Trophoblast cell (in vitro differentiated cells and primary cell): Measurements from ENCODE around the gene SRBD1.

Source experiments
- DNase-seq, 2 donors: peaks; one replicate each; pipeline ENCODE4 v3.0.0-alpha.2; 2016
- H2AFZ ChIP-seq: 2 replicates; pipeline ENCODE4 v1.6.1; 2013; ENCODE audit warnings: low read length, moderate library complexity, mild to moderate bottlenecking; ENCODE audit not compliant: insufficient read depth, poor library complexity
- H2AK5ac ChIP-seq: 2 replicates; pipeline ENCODE4 v1.6.1; 2013; ENCODE audit warnings: mild to moderate bottlenecking, low read length
- H2BK120ac ChIP-seq: 2 replicates; pipeline ENCODE4 v1.6.1; 2013; ENCODE audit warnings: low read length, mild to moderate bottlenecking, moderate library complexity; ENCODE audit not compliant: insufficient read depth, poor library complexity
- H2BK12ac ChIP-seq: 2 replicates; pipeline ENCODE4 v1.6.1; 2013; ENCODE audit warnings: mild to moderate bottlenecking, low read length, moderate library complexity
- H2BK5ac ChIP-seq: 2 replicates; pipeline ENCODE4 v1.6.1; 2013; ENCODE audit warnings: low read length, low read depth, moderate library complexity, mild to moderate bottlenecking; ENCODE audit not compliant: poor library complexity
- H3K14ac ChIP-seq: 2 replicates; pipeline ENCODE4 v1.6.1; 2013; ENCODE audit warnings: mild to moderate bottlenecking, low read length
- H3K18ac ChIP-seq: 2 replicates; pipeline ENCODE4 v1.6.1; 2013; ENCODE audit warnings: mild to moderate bottlenecking, low read length
- H3K23ac ChIP-seq: 2 replicates; pipeline ENCODE4 v1.6.1; 2013; ENCODE audit warnings: low read length
- H3K27ac ChIP-seq: 2 replicates; pipeline ENCODE4 v1.5.1; 2013; ENCODE audit warnings: low read depth, mild to moderate bottlenecking, inconsistent platforms, low read length, moderate library complexity
- H3K27me3 ChIP-seq: 2 replicates; pipeline ENCODE4 v1.6.1; 2013; ENCODE audit warnings: inconsistent platforms, mild to moderate bottlenecking, low read length, moderate library complexity; ENCODE audit not compliant: insufficient read depth
- H3K36me3 ChIP-seq, 2 experiments: 1 replicate in 1 of 2; 2 replicates in 1 of 2; pipeline ENCODE4 v1.6.1; 2013; ENCODE audit warnings: low read length in 2 of 2, mild to moderate bottlenecking in 2 of 2, moderate library complexity in 1 of 2; ENCODE audit not compliant: insufficient read depth in 2 of 2, control insufficient read depth in 1 of 2
- H3K4ac ChIP-seq: 2 replicates; pipeline ENCODE4 v1.6.1; 2013; ENCODE audit warnings: low read depth, mild to moderate bottlenecking, low read length, moderate library complexity
- H3K4me1 ChIP-seq, 2 experiments: 1 replicate in 1 of 2; 2 replicates in 1 of 2; pipeline ENCODE4 v1.6.1; 2013; ENCODE audit warnings: low read length in 2 of 2, mild to moderate bottlenecking in 2 of 2, moderate library complexity in 1 of 2; ENCODE audit not compliant: insufficient read depth in 2 of 2, control insufficient read depth in 1 of 2
- H3K4me2 ChIP-seq: 2 replicates; pipeline ENCODE4 v1.6.1; 2013; ENCODE audit warnings: inconsistent platforms, mild to moderate bottlenecking, low read length, moderate library complexity
- H3K4me3 ChIP-seq: 2 replicates; pipeline ENCODE4 v1.5.1; 2013; ENCODE audit warnings: mild to moderate bottlenecking, low read depth, low read length, inconsistent platforms
- H3K79me1 ChIP-seq: one replicate; pipeline ENCODE4 v1.6.1; 2013; ENCODE audit warnings: low read length
- H3K79me2 ChIP-seq: 2 replicates; pipeline ENCODE4 v1.6.1; 2013; ENCODE audit warnings: low read length, mild to moderate bottlenecking; ENCODE audit not compliant: control insufficient read depth, insufficient read depth, poor library complexity
- H3K9ac ChIP-seq: 2 replicates; pipeline ENCODE4 v1.6.1; 2013; ENCODE audit warnings: mild to moderate bottlenecking, low read length
- H3K9me3 ChIP-seq: 2 replicates; pipeline ENCODE4 v1.6.1; 2013; ENCODE audit warnings: low read depth, mild to moderate bottlenecking, control low read depth, inconsistent platforms, low read length; ENCODE audit not compliant: insufficient read depth
- H4K12ac ChIP-seq: 2 replicates; pipeline ENCODE4 v1.6.1; 2013; ENCODE audit warnings: low read depth, mild to moderate bottlenecking, low read length, moderate library complexity
- H4K8ac ChIP-seq: 2 replicates; pipeline ENCODE4 v1.6.1; 2013; ENCODE audit warnings: low read depth, mild to moderate bottlenecking, low read length, moderate library complexity
- H4K91ac ChIP-seq: one replicate; pipeline ENCODE4 v1.6.1; 2013; ENCODE audit warnings: low read depth, mild to moderate bottlenecking, low read length, moderate library complexity
- WGBS: extraction: QIAGEN DNeasy Blood & Tissue Kit; methylation state at CpG from one replicate; pipeline ENCODE4 v1.1.7; 2013; ENCODE audit warnings: missing lambda C conversion rate; ENCODE audit not compliant: insufficient read length, insufficient coverage; ENCODE audit errors: extremely low coverage; 5-methylcytosine and 5-hydroxymethylcytosine counted together

Gene SRBD1

GRCh38 chr2:45533771-45534170 lies 77.3 kb downstream of the SRBD1 start:
- H3K4me2 ChIP-seq = no peak overlapping the region
- DNase-seq = no peak
- no peak overlapping the region for H3K14ac ChIP-seq
- no peak overlapping the region for H2AFZ ChIP-seq
- no peak overlapping the region for H2BK120ac ChIP-seq
- H3K4me1 ChIP-seq = no peaks in the 10 kb centered on the region
- no peak overlapping the region for H4K12ac ChIP-seq
- WGBS = no CpG with 5 or more reads among the region's 1 CpG
- H3K36me3 ChIP-seq = peaks cover 0 to 2% of the 10 kb centered on the region in 2 experiments
- no peak overlapping the region for H3K18ac ChIP-seq
- no peak overlapping the region for H2BK5ac ChIP-seq
- H4K91ac ChIP-seq = no peak overlapping the region
- H3K79me2 ChIP-seq = no peaks in the 10 kb centered on the region
- no peak overlapping the region for H3K27ac ChIP-seq
- H3K9ac ChIP-seq = no peak overlapping the region
- no peaks in the 10 kb centered on the region for H3K79me1 ChIP-seq
- H3K27me3 ChIP-seq = no peaks in the 10 kb centered on the region
- H3K23ac ChIP-seq = no peak overlapping the region
- H3K4me3 ChIP-seq = no peak overlapping the region
- H4K8ac ChIP-seq = no peak overlapping the region
- H3K9me3 ChIP-seq = no peaks in the 10 kb centered on the region
- no peak overlapping the region for H2AK5ac ChIP-seq
- no peak overlapping the region for H2BK12ac ChIP-seq
- H3K4ac ChIP-seq = no peak overlapping the region

- H3K4ac ChIP-seq = no peak overlapping the region
- no CpG with 5 or more reads among the region's 3 CpGs for WGBS
- no peaks in the 10 kb centered on the region for H3K36me3 ChIP-seq
- H2BK5ac ChIP-seq = no peak overlapping the region
- no peak overlapping the region for H2BK12ac ChIP-seq
- H4K12ac ChIP-seq = no peak overlapping the region
- no peak overlapping the region for H3K4me3 ChIP-seq
- no peak overlapping the region for H3K4me2 ChIP-seq
- H3K18ac ChIP-seq = no peak overlapping the region
- H3K14ac ChIP-seq = no peak overlapping the region
- H2AK5ac ChIP-seq = no peak overlapping the region
- H3K79me2 ChIP-seq = no peaks in the 10 kb centered on the region
- H4K91ac ChIP-seq = no peak overlapping the region
- H3K4me1 ChIP-seq = no peaks in the 10 kb centered on the region
- H3K9me3 ChIP-seq = no peaks in the 10 kb centered on the region
- no peaks in the 10 kb centered on the region for H3K79me1 ChIP-seq
- H3K27ac ChIP-seq = no peak overlapping the region
- H4K8ac ChIP-seq = no peak overlapping the region
- no peak overlapping the region for H2AFZ ChIP-seq
- H2BK120ac ChIP-seq = no peak overlapping the region
- H3K27me3 ChIP-seq = no peaks in the 10 kb centered on the region
- no peak overlapping the region for H3K23ac ChIP-seq
- H3K9ac ChIP-seq = no peak overlapping the region
- DNase-seq = no peak
Observed at GRCh38 chr2:45532181-45532580, 78.9 kb downstream of the SRBD1 start.

- no peak for DNase-seq
- Histone ChIP-seq H3K79me2 (no peaks in the 10 kb centered on the region), H3K4me3 (no peak overlapping the region), H4K12ac (no peak overlapping the region), H3K9me3 (no peaks in the 10 kb centered on the region), H3K4me2 (no peak overlapping the region), H2AK5ac (no peak overlapping the region), H2AFZ (no peak overlapping the region), H2BK120ac (no peak overlapping the region), H3K14ac (no peak overlapping the region), H4K8ac (no peak overlapping the region), H3K18ac (no peak overlapping the region), H2BK12ac (no peak overlapping the region), H3K27ac (no peak overlapping the region), H3K79me1 (no peaks in the 10 kb centered on the region), H3K4me1 (no peaks in the 10 kb centered on the region), H3K23ac (no peak overlapping the region), H2BK5ac (no peak overlapping the region), H4K91ac (no peak overlapping the region), H3K4ac (no peak overlapping the region), H3K27me3 (no peaks in the 10 kb centered on the region), H3K9ac (no peak overlapping the region), H3K36me3 (peaks cover 0 to 2% of the 10 kb centered on the region in 2 experiments)
- no CpG with 5 or more reads among the region's 1 CpG for WGBS
Observed at GRCh38 chr2:45524016-45524415, 87.1 kb downstream of the SRBD1 start.

GRCh38 chr2:45518546-45518945 lies 92.5 kb downstream of the SRBD1 start:
- Histone ChIP-seq H3K27ac (no peak overlapping the region), H3K4me1 (no peaks in the 10 kb centered on the region), H3K4ac (no peak overlapping the region), H3K9me3 (no peaks in the 10 kb centered on the region), H3K4me3 (no peak overlapping the region), H4K91ac (no peak overlapping the region), H2AK5ac (no peak overlapping the region), H3K27me3 (no peaks in the 10 kb centered on the region), H3K18ac (no peak overlapping the region), H2BK120ac (no peak overlapping the region), H3K9ac (no peak overlapping the region), H3K79me1 (no peaks in the 10 kb centered on the region), H3K36me3 (peaks cover 0 to 2% of the 10 kb centered on the region in 2 experiments), H3K14ac (no peak overlapping the region), H2AFZ (no peak overlapping the region), H2BK12ac (no peak overlapping the region), H4K12ac (no peak overlapping the region), H3K23ac (no peak overlapping the region), H3K79me2 (no peaks in the 10 kb centered on the region), H3K4me2 (no peak overlapping the region), H4K8ac (no peak overlapping the region), H2BK5ac (no peak overlapping the region)
- no peak for DNase-seq
- no CpG with 5 or more reads among the region's 2 CpGs for WGBS
